Activated CD4-positive, alpha-beta memory T cell treated with anti-CD3 and anti-CD28 coated beads, Interleukin-2, amount 10 ng/mL, durations not matched to agents 7 days and 5 days (primary cell): ENCODE results near the gene CIB4. TPM values are rescaled to one million over a fixed set of nuclear protein-coding genes. Genes with fewer than 3 reads are reported as not detected.

Source experiments
- CTCF ChIA-PET: fragments of 350-600 bp; sonication (Branson Sonifier 250); formaldehyde crosslinking; loops from one replicate; lab custom pipeline; 2021; ENCODE audit warnings: antibody characterized with exemption, inconsistent platforms; lab: Charles Lee
- POLR2A ChIA-PET: fragments of 350-600 bp; sonication (Branson Sonifier 250); formaldehyde crosslinking; loops from one replicate; lab custom pipeline; 2021; ENCODE audit warnings: antibody characterized with exemption; lab: Charles Lee
- DNase-seq: peaks from one replicate; pipeline ENCODE4 v3.0.0-alpha.2; 2020
- H3K27ac Mint-ChIP-seq: one replicate; pipeline ENCODE4 v1.8.0; 2021; ENCODE audit warnings: mild to moderate bottlenecking, mixed read lengths
- H3K27me3 Mint-ChIP-seq: one replicate; pipeline ENCODE4 v1.8.0; 2021; ENCODE audit warnings: mixed read lengths
- H3K36me3 Mint-ChIP-seq: one replicate; pipeline ENCODE4 v1.8.0; 2021; ENCODE audit warnings: low read depth, mixed read lengths
- H3K4me1 Mint-ChIP-seq: one replicate; pipeline ENCODE4 v1.8.0; 2021; ENCODE audit warnings: mixed read lengths
- H3K4me3 Mint-ChIP-seq: one replicate; pipeline ENCODE4 v1.8.0; 2021; ENCODE audit warnings: mild to moderate bottlenecking, mixed read lengths
- H3K9me3 Mint-ChIP-seq: one replicate; pipeline ENCODE4 v1.8.0; 2021; ENCODE audit warnings: mixed read lengths
- total RNA-seq, 2 experiments: library from RNA; stranded (reverse); gene quantifications; one replicate each; pipeline ENCODE4 v1.2.3, GENCODE V29; 2021

Gene CIB4
- not detected for total RNA-seq

DNA sequence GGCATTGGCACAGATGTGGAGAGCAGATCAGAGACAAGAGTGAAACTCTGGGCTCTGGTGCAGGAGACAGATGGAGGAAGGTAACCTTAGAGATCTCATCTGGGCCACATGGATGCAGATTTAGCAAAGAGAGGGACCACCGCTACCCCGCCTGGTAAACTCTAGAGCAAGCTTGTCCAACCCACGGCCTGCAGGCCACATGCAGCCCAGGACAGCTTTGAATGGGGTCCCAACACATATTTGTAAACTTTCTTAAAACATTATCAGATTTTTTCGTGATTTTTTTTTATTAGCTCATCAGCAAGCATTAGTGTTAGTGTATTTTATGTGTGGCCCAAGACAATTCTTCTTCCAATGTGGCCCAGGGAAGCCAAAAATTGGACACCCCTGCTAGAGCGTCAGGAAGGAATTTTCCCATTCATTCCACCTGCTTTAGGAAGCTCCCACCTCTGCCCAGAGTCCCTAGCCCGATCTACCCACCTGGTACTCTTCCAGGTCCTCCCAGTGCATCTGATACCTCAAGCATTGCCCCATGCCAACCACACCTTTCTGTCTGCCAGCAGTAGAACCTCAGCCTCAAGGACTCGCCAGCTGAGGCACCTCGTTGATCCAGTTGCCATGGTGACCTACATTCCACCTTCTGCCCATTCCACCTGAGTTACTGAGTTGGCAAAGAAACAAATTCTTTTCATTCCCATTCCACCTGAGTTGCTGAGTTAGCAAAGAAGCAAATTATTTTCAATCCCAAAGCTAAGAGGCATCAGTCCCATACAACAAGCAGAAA is at the start of gene CIB4:
TSS of gene CIB4 (minus strand) at position 586 of the 784 bp plus-strand sequence. CDS start at position 534, 52 bp downstream.
- Mint-ChIP-seq H3K27ac (no peak within 1 kb of the TSS), H3K4me1 (no peaks in the 10 kb centered on the region), H3K4me3 (no peak within 1 kb of the TSS), H3K27me3 (peaks cover 30% of the 10 kb centered on the region), H3K36me3 (no peaks in the 10 kb centered on the region), H3K9me3 (no peaks in the 10 kb centered on the region)
- ChIA-PET POLR2A (no interaction called here), CTCF (no interaction called here)
- DNase-seq: no peak

- Mint-ChIP-seq H3K4me3 (no peak overlapping the region), H3K36me3 (no peaks in the 10 kb centered on the region), H3K27ac (no peak overlapping the region), H3K27me3 (peaks cover 39% of the 10 kb centered on the region), H3K9me3 (no peaks in the 10 kb centered on the region), H3K4me1 (no peaks in the 10 kb centered on the region)
- ChIA-PET CTCF (no interaction called here), POLR2A (no interaction called here)
- no peak for DNase-seq
Observed at GRCh38 chr2:26687801-26688200, 46.6 kb upstream of the CIB4 start.

GRCh38 chr2:26687328-26687727 is 46.2 kb upstream of the CIB4 start:
- DNase-seq: no peak
- POLR2A ChIA-PET: no interaction called here
- CTCF ChIA-PET: no interaction called here
- H3K27ac Mint-ChIP-seq: no peak overlapping the region
- no peaks in the 10 kb centered on the region for H3K4me1 Mint-ChIP-seq
- peaks cover 43% of the 10 kb centered on the region for H3K27me3 Mint-ChIP-seq
- H3K9me3 Mint-ChIP-seq: no peaks in the 10 kb centered on the region
- H3K4me3 Mint-ChIP-seq: no peak overlapping the region
- H3K36me3 Mint-ChIP-seq: no peaks in the 10 kb centered on the region

GRCh38 chr2:26685989-26686839 is 45.0 kb upstream of the CIB4 start:
- H3K27ac Mint-ChIP-seq: no peak overlapping the region

GRCh38 chr2:26685341-26685740 is 44.2 kb upstream of the CIB4 start:
- ChIA-PET POLR2A (no interaction called here), CTCF (no interaction called here)
- Mint-ChIP-seq H3K4me1 (no peaks in the 10 kb centered on the region), H3K9me3 (no peaks in the 10 kb centered on the region), H3K4me3 (no peak overlapping the region), H3K27ac (no peak overlapping the region), H3K36me3 (no peaks in the 10 kb centered on the region), H3K27me3 (peaks cover 36% of the 10 kb centered on the region)
- DNase-seq: no peak

More at GRCh38 chr2:26685989-26686839, 45.0 kb upstream of the CIB4 start:
- ChIA-PET CTCF (no interaction called here), POLR2A (no interaction called here)
- no peak for DNase-seq
- Mint-ChIP-seq H3K36me3 (no peaks in the 10 kb centered on the region), H3K4me3 (no peak overlapping the region), H3K27me3 (peaks cover 40% of the 10 kb centered on the region), H3K9me3 (no peaks in the 10 kb centered on the region), H3K4me1 (no peaks in the 10 kb centered on the region)

GRCh38 chr2:26683583-26683982 is 42.4 kb upstream of the CIB4 start:
- ChIA-PET CTCF (no interaction called here), POLR2A (no interaction called here)
- peaks cover 37% of the 10 kb centered on the region for H3K27me3 Mint-ChIP-seq
- no peaks in the 10 kb centered on the region for H3K36me3 Mint-ChIP-seq
- H3K9me3 Mint-ChIP-seq: no peaks in the 10 kb centered on the region
- DNase-seq: no peak
- H3K27ac Mint-ChIP-seq: no peak overlapping the region
- H3K4me1 Mint-ChIP-seq: no peaks in the 10 kb centered on the region
- no peak overlapping the region for H3K4me3 Mint-ChIP-seq

DNA sequence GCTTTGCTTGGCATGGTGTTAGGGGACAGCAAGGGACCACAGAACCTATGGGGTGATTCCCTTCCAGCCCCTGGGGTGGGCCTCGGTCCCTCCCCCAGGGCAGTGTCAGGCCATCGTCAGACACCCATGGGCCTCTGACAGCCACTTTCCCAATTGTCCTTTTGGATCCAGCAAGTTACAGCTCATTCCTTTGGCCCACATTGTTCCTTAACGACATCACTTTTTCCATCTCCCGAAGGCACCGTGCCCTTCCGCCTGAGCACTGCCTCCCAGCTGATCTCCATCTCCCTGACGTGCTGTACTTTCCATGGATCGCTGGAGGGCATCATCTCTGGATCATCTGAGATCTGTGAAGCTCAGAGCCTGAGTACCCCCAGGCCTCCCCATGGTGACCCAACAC is 41.0 kb upstream of the CIB4 start:
- CTCF ChIA-PET: no interaction called here
- H3K36me3 Mint-ChIP-seq: no peaks in the 10 kb centered on the region
- H3K4me3 Mint-ChIP-seq: no peak overlapping the region
- no peak overlapping the region for H3K27ac Mint-ChIP-seq
- no peaks in the 10 kb centered on the region for H3K4me1 Mint-ChIP-seq
- POLR2A ChIA-PET: no interaction called here
- no peaks in the 10 kb centered on the region for H3K9me3 Mint-ChIP-seq
- peaks cover 33% of the 10 kb centered on the region for H3K27me3 Mint-ChIP-seq
- no peak for DNase-seq

- no peak overlapping the region for H3K4me3 Mint-ChIP-seq
- H3K9me3 Mint-ChIP-seq: no peaks in the 10 kb centered on the region
- no peaks in the 10 kb centered on the region for H3K36me3 Mint-ChIP-seq
- H3K27ac Mint-ChIP-seq: no peak overlapping the region
- no peaks in the 10 kb centered on the region for H3K4me1 Mint-ChIP-seq
- POLR2A ChIA-PET: no interaction called here
- H3K27me3 Mint-ChIP-seq: peaks cover 29% of the 10 kb centered on the region
- CTCF ChIA-PET: interaction anchor here (0.6 kb wide), 1 partner anchor 346 kb away, joined by 3 read pairs; no protein-coding TSS in a partner anchor
- no peak for DNase-seq
Observed at GRCh38 chr2:26681656-26682055, 40.5 kb upstream of the CIB4 start.

DNA sequence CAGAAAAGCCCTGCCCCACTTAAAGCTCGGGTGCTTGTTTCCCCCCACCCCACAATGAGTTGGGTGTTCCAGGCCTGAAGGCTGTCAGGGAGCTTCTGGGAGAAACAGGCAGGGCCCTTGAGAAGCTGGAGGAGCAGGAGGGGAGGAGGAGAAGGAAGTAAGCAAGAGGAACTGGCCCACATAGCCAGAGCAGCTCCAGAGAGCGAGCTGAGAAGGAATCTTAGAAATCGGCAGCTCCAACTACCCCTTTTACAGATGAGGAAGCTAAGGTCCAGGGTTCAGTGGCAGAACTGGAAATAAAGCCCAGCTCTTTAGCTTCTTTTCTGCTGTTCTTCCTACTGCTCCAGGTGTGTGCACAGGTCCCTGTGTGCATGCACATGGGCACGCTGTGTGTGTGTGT is 38.7 kb upstream of the CIB4 start:
- no peaks in the 10 kb centered on the region for H3K36me3 Mint-ChIP-seq
- DNase-seq: no peak
- no peak overlapping the region for H3K27ac Mint-ChIP-seq
- no peaks in the 10 kb centered on the region for H3K9me3 Mint-ChIP-seq
- peaks cover 19% of the 10 kb centered on the region for H3K27me3 Mint-ChIP-seq
- ChIA-PET POLR2A (interaction anchor here (0.6 kb wide), 1 partner anchor 83 kb away, joined by 4 read pairs; no protein-coding TSS in a partner anchor), CTCF (no interaction called here)
- no peaks in the 10 kb centered on the region for H3K4me1 Mint-ChIP-seq
- no peak overlapping the region for H3K4me3 Mint-ChIP-seq

DNA sequence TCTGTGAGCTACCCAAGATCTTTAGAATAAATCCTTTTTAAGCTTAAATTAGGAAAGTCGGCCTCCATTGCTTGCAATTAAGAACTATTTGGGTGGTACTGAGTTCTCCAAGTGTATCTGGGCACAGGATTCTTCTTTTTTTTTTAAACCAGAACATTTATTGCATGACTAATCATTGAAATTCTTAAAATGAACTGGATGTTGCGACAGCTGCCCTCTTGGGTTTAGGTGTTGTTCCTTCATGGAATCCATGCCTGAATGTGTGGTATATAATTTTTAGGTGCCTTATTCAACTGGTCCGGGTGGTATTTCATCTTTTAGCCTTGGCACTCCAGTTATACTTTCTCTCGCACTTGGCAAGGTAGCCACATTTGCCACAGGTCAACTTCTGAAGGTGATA is 36.9 kb upstream of the CIB4 start:
- Mint-ChIP-seq H3K27ac (no peak overlapping the region), H3K4me3 (no peak overlapping the region), H3K36me3 (no peaks in the 10 kb centered on the region), H3K27me3 (peaks cover 20% of the 10 kb centered on the region), H3K9me3 (no peaks in the 10 kb centered on the region), H3K4me1 (no peaks in the 10 kb centered on the region)
- ChIA-PET CTCF (no interaction called here), POLR2A (no interaction called here)
- no peak for DNase-seq

DNA sequence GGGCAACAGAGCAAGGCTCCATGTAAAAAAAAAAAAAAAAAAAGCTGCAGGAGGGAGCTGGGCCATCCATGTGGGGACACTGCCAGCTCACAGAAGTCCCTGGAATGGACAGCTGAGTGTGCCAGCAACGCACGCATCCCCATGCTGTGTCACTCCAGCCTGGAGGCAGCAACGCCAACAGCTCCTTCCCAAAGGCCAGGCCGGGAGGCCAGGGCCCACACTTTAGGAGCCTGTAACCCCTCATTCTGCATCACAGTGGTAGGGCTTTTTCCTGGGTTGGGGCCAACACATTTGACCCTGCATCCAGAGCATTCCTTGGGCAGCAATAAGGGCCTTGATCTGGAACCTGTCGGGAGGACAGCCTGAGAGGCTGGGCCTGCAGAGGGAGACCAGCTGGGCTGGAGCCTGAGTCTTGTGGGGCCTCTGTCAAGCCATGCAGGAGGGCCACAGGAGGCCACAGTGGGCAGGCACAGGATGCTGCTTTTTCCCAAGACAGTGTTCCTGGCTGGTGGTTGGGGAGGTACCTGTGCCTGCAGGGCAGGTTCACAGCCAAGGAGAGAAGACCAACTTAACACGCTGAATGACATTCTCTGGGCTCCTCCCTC is 34.6 kb upstream of the CIB4 start:
- CTCF ChIA-PET: no interaction called here

GRCh38 chr2:26674771-26675170 is 33.6 kb upstream of the CIB4 start:
- Mint-ChIP-seq H3K4me3 (no peak overlapping the region), H3K36me3 (no peaks in the 10 kb centered on the region), H3K27me3 (peaks cover 18% of the 10 kb centered on the region), H3K27ac (no peak overlapping the region), H3K9me3 (no peaks in the 10 kb centered on the region), H3K4me1 (no peaks in the 10 kb centered on the region)
- no peak for DNase-seq
- POLR2A ChIA-PET: no interaction called here
- CTCF ChIA-PET: no interaction called here

More for the DNA sequence above, 34.6 kb upstream of the CIB4 start:
- Mint-ChIP-seq H3K36me3 (no peaks in the 10 kb centered on the region), H3K27ac (no peak overlapping the region), H3K9me3 (no peaks in the 10 kb centered on the region), H3K4me1 (no peaks in the 10 kb centered on the region), H3K27me3 (peaks cover 15% of the 10 kb centered on the region), H3K4me3 (no peak overlapping the region)
- DNase-seq: no peak
- POLR2A ChIA-PET: no interaction called here
